ENCODE data around the gene ABCC12.

- TF ChIP-seq POLR2A (IDR thresholded peaks at IDR 0.05; ENCODE audit: low read depth, low read length) = no peak
- no peak for TF ChIP-seq TAF1 (IDR thresholded peaks at IDR 0.05; ENCODE audit: low read depth, low read length)
Measured at GRCh38 chr16:48121276-48121675, 34.5 kb downstream of the ABCC12 start.
